SU-DHL-6 (cell line): ENCODE measurements around the gene SCARB1.
A peak's percentile ranks its signal among the peaks of the same experiment; 100 is the strongest.

ENCODE experiments used
- H2AFZ ChIP-seq: fragments of 200-600 bp; sonication (generic); 2 replicates; pipeline ENCODE4 v1.6.1; 2014; ENCODE audit warnings: low read depth, mild to moderate bottlenecking, moderate library complexity, mixed read lengths, antibody characterized with exemption, low read length; ENCODE audit not compliant: severe bottlenecking
- H3F3A ChIP-seq: fragments of 200-600 bp; shearing (Covaris generic); 2 replicates; pipeline ENCODE4 v1.6.0; 2016; ENCODE audit warnings: antibody characterized with exemption, mild to moderate bottlenecking; ENCODE audit not compliant: insufficient read depth
- H3K27ac ChIP-seq: fragments of 200-600 bp; sonication (generic); 2 replicates; pipeline ENCODE4 v1.5.1; 2016; ENCODE audit warnings: low read depth, mild to moderate bottlenecking, low read length, moderate library complexity, mixed read lengths
- H3K27me3 ChIP-seq: fragments of 200-600 bp; sonication (generic), shearing (Covaris generic); 2 replicates; pipeline ENCODE4 v1.6.0; 2014; ENCODE audit warnings: mild to moderate bottlenecking, low read length
- H3K36me3 ChIP-seq: fragments of 200-600 bp; sonication (generic); 2 replicates; pipeline ENCODE4 v1.6.1; 2014; ENCODE audit warnings: mild to moderate bottlenecking, low read length, mixed read lengths
- H3K4me2 ChIP-seq: fragments of 300-600, 200-600 bp; shearing (Covaris generic), sonication (generic); 2 replicates; pipeline ENCODE4 v1.6.0; 2014; ENCODE audit warnings: low read length, low read depth, mild to moderate bottlenecking; ENCODE audit not compliant: poor library complexity, severe bottlenecking
- H3K4me3 ChIP-seq: fragments of 200-600 bp; sonication (generic); 2 replicates; pipeline ENCODE4 v1.5.1; 2014; ENCODE audit warnings: antibody characterized with exemption, low read length, mild to moderate bottlenecking, mixed read lengths; ENCODE audit not compliant: insufficient read depth, poor library complexity, severe bottlenecking
- H3K79me2 ChIP-seq: fragments of 200-600 bp; sonication (generic); 2 replicates; pipeline ENCODE4 v1.6.1; 2014; ENCODE audit warnings: mild to moderate bottlenecking, low read length, moderate library complexity; ENCODE audit not compliant: insufficient read depth
- H3K9ac ChIP-seq: fragments of 200-600 bp; sonication (generic); 2 replicates; pipeline ENCODE4 v1.7.0; 2014; ENCODE audit warnings: mild to moderate bottlenecking, low read length
- H3K9me2 ChIP-seq: fragments of 200-600 bp; sonication (generic); replicated peaks from 2 replicates; pipeline ENCODE4 v1.6.1; 2014; ENCODE audit warnings: low read length; ENCODE audit not compliant: insufficient read depth
- H3K9me3 ChIP-seq: fragments of 200-600 bp; sonication (generic); 2 replicates; pipeline ENCODE4 v1.6.1; 2014; ENCODE audit warnings: low read length, mixed read lengths; ENCODE audit not compliant: insufficient read depth
- H4K20me1 ChIP-seq: fragments of 200-600 bp; sonication (generic); 2 replicates; pipeline ENCODE4 v1.6.1; 2014; ENCODE audit warnings: low read depth, mild to moderate bottlenecking, antibody characterized with exemption, low read length, moderate library complexity, mixed read lengths
- CTCF ChIP-seq: fragments of 200-600 bp; sonication (generic); IDR thresholded peaks from one replicate; pipeline ENCODE4 v1.5.1; 2017; ENCODE audit warnings: antibody characterized with exemption, mild to moderate bottlenecking, low read length, moderate library complexity; ENCODE audit not compliant: insufficient read depth, poor library complexity, severe bottlenecking
- EZH2phosphoT487 ChIP-seq: fragments of 200-600 bp; sonication (generic), shearing (Covaris generic); conservative IDR thresholded peaks from 2 replicates; pipeline ENCODE4 v1.6.1; 2018; ENCODE audit warnings: mild to moderate bottlenecking, antibody characterized with exemption, low read length, moderate library complexity, mixed read lengths

SCARB1 gene

GRCh38 chr12:124745465-124745890 lies 118.2 kb downstream of the SCARB1 start:
- no peak overlapping the region for H3K4me2 ChIP-seq
- H3K79me2 ChIP-seq, result no peaks in the 10 kb centered on the region
- no peaks in the 10 kb centered on the region for H3K27me3 ChIP-seq
- no peak overlapping the region for H3K4me3 ChIP-seq
- no peak overlapping the region for H3K27ac ChIP-seq
- H3K9ac ChIP-seq, result no peak overlapping the region
- no peaks in the 10 kb centered on the region for H3K9me3 ChIP-seq
- no peaks in the 10 kb centered on the region for H4K20me1 ChIP-seq
- no peak for TF ChIP-seq CTCF
- no peak for TF ChIP-seq EZH2phosphoT487
- H2AFZ ChIP-seq, result no peak overlapping the region
- H3F3A ChIP-seq, result no peaks in the 10 kb centered on the region
- no peaks in the 10 kb centered on the region for H3K9me2 ChIP-seq
- H3K36me3 ChIP-seq, result no peaks in the 10 kb centered on the region

- Histone ChIP-seq H3F3A (no peaks in the 10 kb centered on the region), H3K9me3 (no peaks in the 10 kb centered on the region), H3K79me2 (no peaks in the 10 kb centered on the region), H3K36me3 (no peaks in the 10 kb centered on the region), H3K4me3 (no peak overlapping the region), H4K20me1 (no peaks in the 10 kb centered on the region), H3K9me2 (no peaks in the 10 kb centered on the region), H3K9ac (no peak overlapping the region), H3K4me2 (peak overlapping the region; percentile 7), H3K27me3 (no peaks in the 10 kb centered on the region), H3K27ac (no peak overlapping the region), H2AFZ (peak overlapping the region; percentile 8)
- TF ChIP-seq EZH2phosphoT487 (no peak), CTCF (no peak)
Measured at GRCh38 chr12:124744659-124745464, 118.8 kb downstream of the SCARB1 start.

- Histone ChIP-seq H3K79me2 (no peaks in the 10 kb centered on the region), H3K4me2 (peak overlapping the region; percentile 7), H3K27ac (no peak overlapping the region), H3F3A (no peaks in the 10 kb centered on the region), H3K9me3 (no peaks in the 10 kb centered on the region), H3K36me3 (no peaks in the 10 kb centered on the region), H3K9ac (no peak overlapping the region), H3K27me3 (no peaks in the 10 kb centered on the region), H4K20me1 (no peaks in the 10 kb centered on the region), H3K9me2 (no peaks in the 10 kb centered on the region), H3K4me3 (no peak overlapping the region), H2AFZ (peak overlapping the region; percentile 8)
- TF ChIP-seq EZH2phosphoT487 (no peak), CTCF (no peak)
Measured at GRCh38 chr12:124744273-124744640, 119.4 kb downstream of the SCARB1 start.
